Dendritic cell treated with granulocyte-macrophage colony-stimulating factor and Interleukin-4, amounts not matched to agents 40 ng/mL and 50 ng/mL, for 4 days (primary cell): Measurements from ENCODE around the gene RPS4Y2.

Source experiments
- H3K27ac Mint-ChIP-seq: one replicate; pipeline ENCODE4 v1.8.0; 2022; ENCODE audit warnings: mild to moderate bottlenecking, mixed read lengths
- H3K27me3 Mint-ChIP-seq: one replicate; pipeline ENCODE4 v1.8.0; 2022; ENCODE audit warnings: mild to moderate bottlenecking, mixed read lengths
- H3K36me3 Mint-ChIP-seq: one replicate; pipeline ENCODE4 v1.8.0; 2022; ENCODE audit warnings: low read depth, mixed read lengths
- H3K4me1 Mint-ChIP-seq: one replicate; pipeline ENCODE4 v1.8.0; 2022; ENCODE audit warnings: low read depth, mixed read lengths
- H3K4me3 Mint-ChIP-seq: one replicate; pipeline ENCODE4 v1.8.0; 2022; ENCODE audit warnings: mild to moderate bottlenecking, moderate library complexity, mixed read lengths
- H3K9me3 Mint-ChIP-seq: one replicate; pipeline ENCODE4 v1.8.0; 2022; ENCODE audit warnings: mixed read lengths
- intact Hi-C: fragments of 100-400 bp; cut with micrococcal nuclease; formaldehyde crosslinking; loops from one replicate; pipeline ENCODE4 v1.15.0; 2022

Gene RPS4Y2

GRCh38 chrY:20784965-20785364 is 29.1 kb downstream of the RPS4Y2 start:
- Mint-ChIP-seq H3K9me3 (no peaks in the 10 kb centered on the region), H3K36me3 (no peaks in the 10 kb centered on the region), H3K4me3 (no peak overlapping the region), H3K4me1 (no peaks in the 10 kb centered on the region), H3K27ac (no peak overlapping the region), H3K27me3 (no peaks in the 10 kb centered on the region)
- intact Hi-C loops = no loop called here

GRCh38 chrY:20787076-20787475 is 31.2 kb downstream of the RPS4Y2 start:
- Mint-ChIP-seq H3K27me3 (no peaks in the 10 kb centered on the region), H3K4me3 (no peak overlapping the region), H3K27ac (no peak overlapping the region), H3K9me3 (no peaks in the 10 kb centered on the region), H3K4me1 (no peaks in the 10 kb centered on the region), H3K36me3 (no peaks in the 10 kb centered on the region)
- intact Hi-C loops = no loop called here

GRCh38 chrY:20798351-20799049 is 42.6 kb downstream of the RPS4Y2 start:
- Mint-ChIP-seq H3K4me3 (peak overlapping the region; percentile 39), H3K4me1 (no peaks in the 10 kb centered on the region), H3K27me3 (no peaks in the 10 kb centered on the region), H3K27ac (peak overlapping the region; percentile 9), H3K36me3 (no peaks in the 10 kb centered on the region), H3K9me3 (no peaks in the 10 kb centered on the region)
- intact Hi-C loops = no loop called here

- H3K4me3 Mint-ChIP-seq = no peak overlapping the region
- no peaks in the 10 kb centered on the region for H3K27me3 Mint-ChIP-seq
- intact Hi-C loops = no loop called here
- no peaks in the 10 kb centered on the region for H3K4me1 Mint-ChIP-seq
- no peaks in the 10 kb centered on the region for H3K36me3 Mint-ChIP-seq
- no peaks in the 10 kb centered on the region for H3K9me3 Mint-ChIP-seq
- H3K27ac Mint-ChIP-seq = no peak overlapping the region
Observed at GRCh38 chrY:20802659-20803058, 46.8 kb downstream of the RPS4Y2 start.

- H3K36me3 Mint-ChIP-seq = no peaks in the 10 kb centered on the region
- no peaks in the 10 kb centered on the region for H3K4me1 Mint-ChIP-seq
- no peak overlapping the region for H3K27ac Mint-ChIP-seq
- H3K4me3 Mint-ChIP-seq = no peak overlapping the region
- no peaks in the 10 kb centered on the region for H3K27me3 Mint-ChIP-seq
- intact Hi-C loops = no loop called here
- H3K9me3 Mint-ChIP-seq = no peaks in the 10 kb centered on the region
Observed at GRCh38 chrY:20806243-20806642, 50.3 kb downstream of the RPS4Y2 start.

GRCh38 chrY:20813459-20813858 is 57.6 kb downstream of the RPS4Y2 start:
- Mint-ChIP-seq H3K9me3 (no peaks in the 10 kb centered on the region), H3K4me3 (no peak overlapping the region), H3K27me3 (no peaks in the 10 kb centered on the region), H3K4me1 (no peaks in the 10 kb centered on the region), H3K27ac (no peak overlapping the region), H3K36me3 (no peaks in the 10 kb centered on the region)
- intact Hi-C loops = no loop called here

- intact Hi-C loops = no loop called here
- H3K9me3 Mint-ChIP-seq = no peaks in the 10 kb centered on the region
- no peaks in the 10 kb centered on the region for H3K36me3 Mint-ChIP-seq
- H3K4me1 Mint-ChIP-seq = no peaks in the 10 kb centered on the region
- H3K27me3 Mint-ChIP-seq = no peaks in the 10 kb centered on the region
- no peak overlapping the region for H3K27ac Mint-ChIP-seq
- no peak overlapping the region for H3K4me3 Mint-ChIP-seq
Observed at GRCh38 chrY:20814794-20815193, 58.9 kb downstream of the RPS4Y2 start.

GRCh38 chrY:20817067-20817466 is 61.2 kb downstream of the RPS4Y2 start:
- H3K4me1 Mint-ChIP-seq = no peaks in the 10 kb centered on the region
- peaks cover 6% of the 10 kb centered on the region for H3K9me3 Mint-ChIP-seq
- intact Hi-C loops = no loop called here
- H3K27ac Mint-ChIP-seq = no peak overlapping the region
- no peaks in the 10 kb centered on the region for H3K36me3 Mint-ChIP-seq
- H3K4me3 Mint-ChIP-seq = no peak overlapping the region
- no peaks in the 10 kb centered on the region for H3K27me3 Mint-ChIP-seq
